HG02970 (cell line): ENCODE data around the gene TMEM86B.

Experiments
- ATAC-seq: cut with Tn5 transposase; IDR thresholded peaks from one replicate; pipeline ENCODE4 v1.9.1; 2021; ENCODE audit warnings: mild to moderate bottlenecking, moderate library complexity, moderate number of reproducible peaks; ENCODE audit not compliant: unreplicated experiment, low FRiP score

TMEM86B gene, protein sequence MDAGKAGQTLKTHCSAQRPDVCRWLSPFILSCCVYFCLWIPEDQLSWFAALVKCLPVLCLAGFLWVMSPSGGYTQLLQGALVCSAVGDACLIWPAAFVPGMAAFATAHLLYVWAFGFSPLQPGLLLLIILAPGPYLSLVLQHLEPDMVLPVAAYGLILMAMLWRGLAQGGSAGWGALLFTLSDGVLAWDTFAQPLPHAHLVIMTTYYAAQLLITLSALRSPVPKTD

DNA sequence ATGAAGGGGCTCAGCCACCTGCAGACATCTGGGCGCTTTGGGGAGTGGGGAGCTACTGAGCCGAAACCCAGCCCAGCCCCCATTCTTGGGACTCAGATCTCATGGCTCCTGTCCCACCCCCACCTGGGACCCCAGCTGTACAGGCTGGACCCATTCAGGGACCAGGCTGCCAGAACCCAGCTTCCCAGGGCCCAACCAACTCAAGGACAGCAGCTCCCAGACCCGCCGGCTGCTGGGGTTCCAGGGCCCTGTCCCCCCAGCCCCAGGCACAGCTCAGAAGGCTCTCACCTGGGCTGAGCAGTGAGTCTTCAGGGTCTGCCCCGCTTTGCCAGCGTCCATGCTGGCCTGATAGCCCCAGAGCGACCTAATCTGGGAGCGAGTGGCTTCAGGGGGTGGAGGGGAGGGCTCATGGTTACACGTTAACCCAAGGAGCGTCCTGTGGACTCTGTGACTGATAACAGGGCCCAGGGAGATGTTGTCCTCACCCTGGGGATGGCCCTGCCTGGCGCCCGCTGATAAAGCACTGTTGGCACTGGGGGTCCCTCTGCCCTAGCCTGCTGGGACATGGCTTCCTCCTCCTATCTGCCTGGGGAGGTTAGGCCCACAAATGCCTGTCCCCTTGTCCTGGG, at the start of gene TMEM86B:
Gene TMEM86B, minus strand, starts transcription at position 361 of the 629 bp plus-strand sequence. Its CDS starts 22 bp downstream, at position 339.
- ATAC-seq = no peak

DNA sequence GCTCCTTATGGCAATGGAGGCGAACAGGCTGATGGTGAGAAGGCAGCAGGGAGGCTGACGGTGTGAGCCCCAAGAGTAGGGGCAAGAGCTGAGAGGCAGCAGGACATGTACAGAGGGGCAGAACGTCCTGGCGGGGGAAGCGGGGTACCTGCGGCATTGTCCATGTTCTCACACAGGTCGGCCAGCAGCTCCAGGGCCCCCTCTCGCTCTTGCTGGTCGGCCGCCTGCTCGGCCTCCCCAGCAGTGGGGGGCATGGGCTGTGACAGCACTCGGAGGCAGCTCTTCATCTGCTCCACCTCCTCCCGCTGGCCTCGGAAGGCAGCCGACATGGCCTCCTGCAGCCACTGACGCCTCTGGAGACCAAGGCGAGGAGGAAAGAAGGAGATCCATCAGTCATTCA, 48.9 kb upstream of the TMEM86B start:
- no peak for ATAC-seq

DNA sequence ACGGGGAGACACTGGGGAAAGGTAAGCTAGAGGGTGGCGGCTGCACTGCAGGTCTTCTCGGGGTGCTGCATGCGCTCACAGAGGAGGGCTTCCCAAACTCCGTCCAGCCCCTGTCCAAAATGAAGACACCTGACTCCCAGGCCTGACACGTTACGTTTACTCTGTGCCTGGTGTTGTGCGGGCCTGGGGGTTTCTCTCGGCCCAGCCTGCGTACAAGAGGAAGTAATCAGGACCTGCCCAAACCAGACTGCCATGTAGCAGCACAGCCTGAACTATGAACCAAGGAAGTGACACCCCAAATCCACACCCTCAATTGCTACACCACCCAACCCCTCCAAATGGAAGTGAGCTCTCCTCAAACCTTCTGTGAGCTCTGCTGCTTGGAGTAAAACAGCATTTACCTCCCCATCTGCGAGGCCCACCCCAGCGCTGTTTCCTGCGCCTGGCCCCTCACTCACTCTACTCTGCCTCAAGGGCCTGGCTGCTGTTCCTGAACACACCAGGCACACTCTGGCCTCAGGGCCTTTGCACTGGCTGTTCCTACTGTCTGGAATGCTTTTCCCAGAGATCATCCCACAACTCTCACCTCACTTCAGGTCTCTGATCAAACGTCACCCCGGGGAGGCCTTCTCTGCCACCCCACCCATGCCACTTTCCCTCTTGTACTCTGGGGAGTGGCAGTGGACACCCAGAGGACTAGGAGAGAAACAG, 48.3 kb upstream of the TMEM86B start:
- ATAC-seq = no peak

DNA sequence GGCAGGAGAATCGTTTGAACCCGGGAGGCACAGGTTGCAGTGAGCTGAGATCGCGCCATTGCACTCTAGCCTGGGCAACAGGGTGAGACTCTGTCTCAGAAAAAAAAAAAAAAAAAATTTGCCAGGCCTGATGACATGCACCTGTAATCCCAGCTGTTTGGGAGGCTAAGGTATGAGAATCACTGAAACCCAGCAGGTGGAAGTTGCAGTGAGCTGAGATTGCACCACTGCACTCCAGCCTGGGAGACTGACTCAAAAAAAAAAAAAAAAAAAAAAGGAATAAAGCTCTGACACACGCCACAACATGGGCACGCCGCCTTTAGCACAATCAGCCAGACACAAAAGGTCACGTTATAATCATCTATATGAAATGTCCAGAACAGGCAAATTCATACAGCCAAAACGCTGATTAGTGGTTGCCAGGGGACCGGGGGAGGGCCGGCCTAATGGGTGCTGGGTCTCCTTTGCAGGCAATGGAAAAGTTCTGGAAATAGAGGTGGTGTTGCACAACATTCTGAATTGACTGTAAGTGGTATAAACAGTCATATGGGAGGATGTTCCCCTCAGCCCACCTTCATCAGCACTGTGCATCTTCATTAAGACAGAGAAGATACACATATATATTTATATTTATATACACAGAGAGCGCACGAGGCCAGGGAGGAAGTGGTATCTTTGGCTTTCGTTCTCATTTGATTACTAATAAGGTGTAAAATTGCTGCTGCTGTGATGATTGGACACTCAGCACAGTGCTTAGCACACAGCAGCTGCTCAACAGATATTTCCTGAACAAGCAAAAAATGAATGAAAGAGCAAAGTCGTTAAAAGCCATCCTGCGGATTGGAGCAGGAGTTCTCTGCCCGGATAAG, 47.5 kb upstream of the TMEM86B start:
- no peak for ATAC-seq

DNA sequence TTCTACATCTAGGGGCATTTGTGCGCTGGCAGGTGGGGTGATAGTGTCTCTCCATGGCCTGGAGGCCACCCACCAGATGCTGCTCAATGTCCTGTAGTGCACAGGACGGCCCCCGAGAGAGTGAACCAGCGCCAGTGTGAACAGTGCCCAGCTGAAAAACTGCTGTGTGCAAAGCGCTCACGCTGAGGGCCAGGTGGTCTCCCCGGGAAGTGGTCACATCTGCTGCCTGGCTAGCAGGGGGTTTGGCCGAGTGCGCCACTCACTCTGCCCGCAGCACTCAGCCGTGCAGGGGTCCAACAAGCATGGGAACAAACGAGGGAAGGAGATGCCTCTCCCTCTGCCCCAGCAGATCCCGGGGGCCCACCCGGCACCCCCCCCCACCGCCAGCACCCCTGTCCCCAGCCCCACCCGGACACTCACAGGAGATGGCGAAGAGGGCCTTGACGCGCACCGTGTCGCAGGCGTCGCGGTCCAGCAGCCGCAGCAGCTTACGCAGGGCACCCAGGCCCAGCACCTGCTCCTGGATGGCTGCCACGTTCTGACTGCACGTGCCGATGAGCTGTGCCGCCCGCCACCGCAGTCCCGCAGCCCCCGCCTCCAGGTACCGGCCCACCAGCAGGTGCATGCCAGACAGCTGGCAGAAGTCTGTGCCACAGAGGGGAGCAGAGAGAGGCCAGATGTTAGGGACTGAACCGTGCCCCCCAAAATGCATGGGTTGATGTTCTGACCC, 45.6 kb upstream of the TMEM86B start:
- ATAC-seq = no peak

DNA sequence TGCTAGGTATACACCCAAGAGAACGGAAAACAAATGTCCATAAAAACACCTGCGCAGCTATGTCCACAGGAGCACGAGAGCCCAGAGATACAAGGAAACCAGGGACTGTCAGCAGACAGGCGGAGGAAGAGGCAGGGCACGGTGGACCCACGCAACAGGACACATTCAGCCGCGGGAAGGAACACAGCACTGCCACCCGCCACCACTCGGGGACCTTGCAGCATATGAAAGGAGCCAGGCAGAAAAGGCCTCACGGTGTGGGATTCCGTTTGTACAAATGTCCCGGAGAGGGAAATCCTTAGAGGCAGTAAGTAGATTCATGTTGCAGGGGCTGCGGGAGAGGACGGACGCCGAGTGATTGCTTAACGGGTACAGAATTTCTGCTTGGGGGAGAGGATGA, 43.6 kb upstream of the TMEM86B start:
- no peak for ATAC-seq

DNA sequence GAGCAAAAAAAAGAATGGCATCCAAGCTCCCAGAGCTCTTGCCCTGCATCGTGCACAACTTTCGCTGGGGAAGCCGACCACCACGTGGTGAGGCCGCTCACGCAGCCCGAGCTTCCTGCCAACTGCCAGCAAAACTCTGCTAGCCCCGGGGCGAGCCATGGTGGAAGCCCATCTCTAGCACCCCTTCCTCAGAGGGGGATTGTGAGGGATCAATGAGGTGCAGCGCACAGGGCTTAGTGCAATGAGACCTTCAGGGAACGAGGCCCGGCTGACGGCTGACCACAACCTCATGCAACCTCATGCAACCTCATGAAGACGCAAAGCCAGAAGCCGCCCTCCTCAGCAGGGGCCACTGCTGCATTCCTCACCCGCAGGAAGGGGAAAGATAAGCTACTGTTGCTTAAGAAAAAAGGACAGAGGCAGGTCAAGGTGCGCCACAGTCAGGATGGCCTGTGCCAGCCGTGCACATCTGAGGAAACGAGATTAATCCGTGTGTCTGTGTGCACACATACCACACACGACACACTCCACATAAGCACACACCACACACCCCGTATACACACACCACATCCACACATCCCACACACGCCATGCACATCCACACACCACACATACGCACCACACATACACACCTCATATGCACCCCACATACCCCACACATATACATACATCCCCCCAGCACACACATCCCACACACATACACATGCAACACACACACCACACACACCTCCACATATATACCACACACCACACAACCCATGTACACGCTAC, 41.8 kb upstream of the TMEM86B start:
- ATAC-seq = no peak

DNA sequence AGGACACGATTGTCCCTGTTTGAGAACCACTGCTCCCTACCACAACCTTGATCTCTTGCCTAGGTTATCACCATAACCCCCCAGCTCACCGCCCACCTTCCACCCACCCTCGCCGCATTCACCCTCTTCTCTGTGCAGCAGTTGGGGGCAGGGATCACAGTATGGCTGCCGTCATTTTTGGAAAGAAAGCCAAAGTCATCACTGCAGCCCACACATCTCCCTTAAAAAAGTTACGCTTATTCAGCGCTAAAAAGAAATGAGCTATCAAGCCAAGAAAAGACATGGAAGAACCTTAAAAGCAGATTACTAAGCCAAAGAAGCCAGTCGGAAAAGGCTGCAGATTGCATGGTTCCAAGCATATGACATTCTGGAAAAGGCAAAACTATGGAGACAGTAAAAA, 40.7 kb upstream of the TMEM86B start:
- no peak for ATAC-seq

DNA sequence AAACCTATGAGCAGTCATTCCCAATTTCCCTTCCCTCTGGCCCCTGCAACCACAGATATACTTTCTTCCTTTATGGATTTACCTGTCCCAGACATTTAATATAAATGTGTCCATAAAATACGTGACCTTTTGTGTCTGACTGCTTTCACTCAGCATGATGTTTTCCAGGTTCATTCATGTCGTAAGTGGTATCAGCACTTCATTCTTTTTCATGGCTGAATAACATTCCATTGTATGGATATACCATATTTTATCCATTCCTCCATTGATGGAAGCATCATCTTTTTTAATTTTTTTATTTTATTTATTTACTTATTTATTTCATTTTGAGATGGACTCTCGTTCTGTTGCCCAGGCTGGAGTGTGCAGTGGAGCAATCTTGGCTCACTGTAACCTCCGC, 38.3 kb upstream of the TMEM86B start:
- no peak for ATAC-seq

DNA sequence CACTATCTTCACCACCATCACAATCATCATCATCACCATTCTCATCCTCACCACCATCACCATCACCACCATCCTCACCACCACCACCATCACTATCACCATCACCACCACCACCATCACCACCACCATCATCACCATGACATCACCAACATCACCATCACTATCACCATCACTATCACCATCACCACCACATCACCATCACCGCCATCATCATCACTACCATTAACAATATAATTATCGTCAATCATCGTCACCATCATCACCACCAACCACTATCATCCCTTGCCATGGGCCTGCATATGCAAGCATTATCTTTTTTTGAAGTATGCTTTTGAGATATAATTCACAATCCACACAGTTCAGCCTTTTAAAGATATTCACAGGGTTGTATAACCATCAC, 37.8 kb upstream of the TMEM86B start:
- no peak for ATAC-seq

DNA sequence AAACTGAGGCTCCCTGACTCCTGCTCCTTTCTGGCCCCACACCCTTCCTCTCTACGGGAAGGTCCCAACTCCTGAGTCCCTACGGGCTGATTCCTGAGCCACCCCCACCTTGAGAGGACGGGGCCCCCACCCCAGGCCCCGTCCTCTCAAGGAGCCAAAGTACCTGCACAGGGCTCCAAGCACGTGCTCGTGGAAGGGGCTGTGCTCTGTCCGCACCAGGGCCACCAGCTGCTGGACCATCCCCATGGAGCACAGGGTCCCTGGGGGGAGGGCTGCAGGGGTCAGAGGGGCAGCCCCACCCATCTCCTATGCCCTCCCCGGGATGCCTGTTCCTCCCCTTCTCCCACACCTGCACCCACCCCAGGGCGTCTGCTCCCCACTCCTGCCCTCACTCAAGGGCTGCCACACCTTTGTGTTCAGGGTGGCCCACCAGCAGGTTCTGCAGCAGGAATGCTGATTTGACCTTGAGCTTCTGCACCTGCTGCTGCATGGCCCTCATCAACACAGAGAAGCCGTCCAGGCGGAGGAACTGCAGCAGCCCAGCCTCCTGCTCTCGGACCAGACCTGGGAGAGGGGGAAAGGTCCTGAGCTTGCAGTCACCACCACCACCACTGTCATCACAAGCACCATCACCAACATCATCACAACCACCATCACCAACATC, 37.3 kb upstream of the TMEM86B start:
- ATAC-seq = no peak

DNA sequence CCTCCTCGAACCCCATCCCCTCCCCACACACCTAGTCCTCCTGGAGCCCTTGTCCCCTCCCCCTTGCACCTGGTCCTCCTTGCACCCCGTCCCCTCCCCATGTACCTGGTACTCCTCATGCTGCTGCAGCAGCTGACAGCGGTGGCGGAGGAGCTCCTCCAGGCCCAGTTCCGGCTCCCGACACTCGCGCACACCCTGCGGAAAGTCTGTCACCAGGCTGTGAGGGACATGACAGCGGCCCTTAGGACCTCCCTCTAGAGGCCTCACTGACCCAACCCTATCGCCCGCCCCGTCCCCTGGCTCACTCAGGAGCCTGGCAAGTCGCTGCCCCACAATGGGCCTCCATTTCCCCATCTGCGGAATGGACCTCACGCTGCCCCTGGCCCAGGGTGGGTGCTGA, 36.6 kb upstream of the TMEM86B start:
- no peak for ATAC-seq

DNA sequence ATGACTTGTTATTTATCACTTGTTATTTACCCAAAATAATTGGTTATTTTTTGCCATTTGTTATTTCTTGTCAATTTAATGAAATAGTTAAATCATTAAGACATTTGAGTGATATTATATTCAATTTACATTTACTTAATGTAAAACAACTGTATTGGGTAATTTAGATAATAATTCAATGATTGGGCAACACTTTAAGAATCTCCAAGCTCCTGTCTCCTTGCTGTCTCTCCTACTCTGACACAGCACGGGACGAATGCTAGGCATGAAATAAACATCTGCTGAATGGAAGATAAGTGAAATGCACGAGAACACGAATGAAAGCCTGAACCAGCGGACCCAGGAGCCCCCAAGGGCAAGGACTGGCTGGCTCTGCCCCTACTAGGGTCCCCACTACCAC, 36.0 kb upstream of the TMEM86B start:
- ATAC-seq = no peak

DNA sequence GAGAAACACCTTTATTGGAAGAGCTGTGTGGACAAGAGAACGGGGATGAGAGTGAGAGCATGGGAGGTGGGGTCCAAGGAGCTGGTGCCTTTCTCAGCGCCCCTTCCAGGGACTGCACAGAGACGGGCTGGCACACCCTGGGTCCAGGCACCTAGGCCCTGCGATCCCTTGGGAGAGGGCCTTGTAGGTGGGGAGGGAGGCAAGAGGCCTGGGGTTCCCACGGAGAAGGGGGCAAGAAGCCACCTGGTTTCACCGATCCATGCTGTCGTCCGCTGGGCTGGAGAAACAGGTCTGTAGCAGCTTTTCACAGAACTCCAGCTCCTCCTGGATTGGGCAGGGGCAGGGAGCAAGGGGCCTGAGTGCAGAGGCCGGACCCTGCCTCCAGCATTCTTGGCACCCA, 33.8 kb upstream of the TMEM86B start:
- ATAC-seq = no peak

DNA sequence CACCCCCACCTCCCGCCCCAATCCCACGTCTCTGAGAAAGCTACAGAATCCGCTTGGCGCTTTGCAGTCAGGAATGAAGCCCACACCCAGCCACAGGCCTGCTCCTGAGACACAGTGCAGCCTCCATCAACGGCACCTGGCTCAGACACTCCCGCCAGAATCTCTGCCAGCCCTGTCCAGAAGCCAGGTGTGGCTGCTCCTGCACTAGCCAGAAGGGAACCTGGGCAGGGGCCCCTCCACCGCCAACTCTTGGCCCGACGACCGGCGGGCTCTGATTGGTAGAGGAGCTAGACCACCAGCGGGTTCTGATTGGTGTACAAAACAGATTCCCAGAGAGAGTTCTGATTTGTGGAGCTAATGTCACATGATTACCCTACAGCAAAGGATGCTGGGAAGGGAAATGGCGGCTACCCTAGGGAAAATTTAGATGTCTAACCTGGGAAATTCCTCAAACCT, 33.1 kb upstream of the TMEM86B start:
- ATAC-seq = no peak

DNA sequence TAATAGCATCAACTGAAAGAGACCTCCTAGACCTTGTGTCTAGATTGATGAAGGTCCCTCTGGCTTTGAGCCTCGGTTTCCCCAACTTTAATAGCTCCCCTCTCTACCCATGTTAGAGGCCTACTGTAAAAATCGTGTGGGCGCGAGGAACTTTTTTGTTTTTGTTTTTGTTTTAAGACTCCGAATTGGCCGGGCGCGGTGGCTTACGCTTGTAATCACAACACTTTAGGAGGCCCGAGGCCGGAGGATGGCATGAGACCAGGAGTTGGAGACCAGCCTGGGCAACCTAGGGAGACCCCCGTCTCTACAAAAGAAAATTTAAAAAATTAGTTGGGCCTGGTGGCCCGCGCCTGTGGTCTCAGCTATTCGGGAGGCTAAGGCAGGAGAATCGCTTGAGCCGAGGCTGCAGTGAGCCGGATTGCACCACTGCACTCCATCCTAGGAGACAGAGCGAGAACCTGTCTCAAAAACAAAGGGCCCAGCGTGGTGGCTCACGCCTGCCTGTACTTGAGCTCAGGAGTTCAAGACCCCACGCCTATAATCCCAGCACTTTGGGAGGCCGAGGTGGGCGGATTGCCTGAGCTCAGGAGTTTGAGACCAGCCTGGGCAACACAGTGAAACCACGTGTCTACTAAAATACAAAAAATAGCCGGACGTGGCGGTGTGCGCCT, 31.1 kb upstream of the TMEM86B start:
- ATAC-seq = no peak

DNA sequence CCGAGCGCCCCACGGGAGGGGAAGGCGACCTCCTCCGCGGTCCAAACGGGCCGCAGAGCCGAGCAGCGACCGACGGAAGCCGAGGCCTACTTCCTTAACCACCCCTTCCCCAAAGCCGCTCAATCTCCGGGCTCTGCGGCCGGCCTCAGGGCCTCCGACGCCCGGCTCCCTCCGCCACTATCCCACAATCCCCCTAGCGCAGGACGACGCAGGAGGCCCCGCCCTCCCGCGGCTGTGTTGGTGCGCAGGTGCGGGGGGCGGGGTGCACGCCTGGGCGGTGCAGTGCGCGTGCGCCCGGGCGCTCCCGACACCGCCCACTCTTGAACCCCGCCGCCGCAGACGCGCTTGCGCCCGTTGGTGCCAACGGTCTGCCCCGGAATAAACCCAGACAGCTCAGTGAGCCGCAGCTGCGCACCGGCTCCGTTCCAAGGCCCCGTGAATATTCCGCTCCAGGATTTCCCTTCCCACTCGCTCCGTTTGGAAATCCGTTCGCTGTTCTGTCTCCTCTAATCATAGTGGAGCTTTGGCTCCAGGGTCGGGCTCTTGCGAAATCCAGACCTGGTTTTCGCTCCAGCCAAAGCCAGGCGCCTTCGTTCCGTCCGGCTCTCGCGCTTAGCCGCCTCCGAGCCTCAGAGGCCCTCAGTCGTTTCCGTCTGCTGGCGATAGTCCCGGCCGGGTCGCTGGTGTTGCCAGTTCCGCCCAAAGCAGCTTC, 30.4 kb upstream of the TMEM86B start, which contains the start of gene PPP6R1:
Gene PPP6R1, minus strand, starts transcription at position 190 of the 712 bp plus-strand sequence. CDS start 11,914 bp downstream, outside the sequence.
- ATAC-seq = peak; percentile 68

DNA sequence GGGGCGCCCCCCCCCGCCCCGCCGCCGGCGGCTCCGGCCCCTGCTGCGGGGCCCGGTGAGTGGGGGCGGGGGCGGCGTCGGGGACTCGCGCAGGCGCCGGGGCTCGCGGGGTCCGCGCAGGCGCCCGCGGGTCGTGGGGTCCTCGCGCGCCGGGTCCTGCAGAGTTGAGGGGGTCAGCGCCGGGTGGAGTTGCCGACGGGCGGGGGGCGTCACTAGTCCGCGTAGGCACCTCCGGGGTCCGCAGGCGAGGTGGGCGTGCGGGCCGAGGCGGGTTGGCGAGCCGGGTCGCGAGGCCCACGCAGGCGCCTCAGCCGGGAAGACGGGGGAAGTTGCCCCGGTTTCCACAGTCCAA, 29.9 kb upstream of the TMEM86B start:
- ATAC-seq = peak; percentile 21
